ENCODE measurements around the gene DENND5B. TPM values are rescaled to one million over a fixed set of nuclear protein-coding genes. Genes with fewer than 3 reads are reported as not detected.

The DENND5B gene
- total RNA-seq, 4 donors from 2014 or later = 1.6 to 9.7 (median 5.8) TPM

- TF ChIP-seq POLR2A (IDR thresholded peaks at IDR 0.05) = no peak
- no peak for TF ChIP-seq POLR2AphosphoS5 (IDR thresholded peaks at IDR 0.05)
- TF ChIP-seq EP300 (IDR thresholded peaks at IDR 0.05) = no peak
- TF ChIP-seq CTCF (IDR thresholded peaks at IDR 0.05) = no peak
- Histone ChIP-seq H3K4me3 (no peak overlapping the region), H3K36me3 (no peaks in the 10 kb centered on the region), H3K9me3 (peaks cover 8% of the 10 kb centered on the region), H3K27ac (no peak overlapping the region), H3K4me1 (no peaks in the 10 kb centered on the region), H3K27me3 (no peaks in the 10 kb centered on the region)
- WGBS = 60% methylated on average over 3 of the region's 3 CpGs
- DNase-seq (ENCODE audit: low spot score in 2 of 2) = no peak
Measured at GRCh38 chr12:31603546-31604009, 12.6 kb upstream of the DENND5B start.

GRCh38 chr12:31600750-31601149 lies 9.8 kb upstream of the DENND5B start:
- 84% methylated on average over 4 of the region's 4 CpGs for whole genome bisulfite sequencing
- Histone ChIP-seq H3K27me3 (no peaks in the 10 kb centered on the region), H3K27ac (no peak overlapping the region), H3K4me3 (no peak overlapping the region), H3K4me1 (no peaks in the 10 kb centered on the region), H3K9me3 (no peaks in the 10 kb centered on the region), H3K36me3 (no peaks in the 10 kb centered on the region)
- TF ChIP-seq POLR2A (IDR thresholded peaks at IDR 0.05) = no peak
- TF ChIP-seq EP300 (IDR thresholded peaks at IDR 0.05) = no peak
- TF ChIP-seq CTCF (IDR thresholded peaks at IDR 0.05) = no peak
- TF ChIP-seq POLR2AphosphoS5 (IDR thresholded peaks at IDR 0.05) = no peak
- no peak for DNase-seq (ENCODE audit: low spot score in 2 of 2)

DNA sequence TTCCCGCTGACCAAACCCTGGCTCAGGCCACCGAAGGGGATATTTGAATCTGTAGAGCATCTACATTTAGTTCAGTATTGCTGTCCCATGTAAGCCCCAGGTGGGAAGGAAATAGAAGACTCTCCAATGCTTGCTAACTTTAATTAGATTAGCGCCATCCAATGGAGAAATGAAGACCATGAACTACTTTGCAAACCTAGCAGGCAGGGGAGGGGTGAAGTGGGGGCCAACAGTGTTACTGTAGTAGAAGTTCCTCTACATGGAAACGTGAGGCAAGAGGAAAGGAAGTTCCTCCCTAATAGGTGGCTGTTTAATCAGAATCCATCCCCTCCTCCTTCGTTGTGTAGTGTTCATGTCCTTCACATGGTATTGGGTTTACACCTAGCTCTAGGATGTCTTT lies 9.3 kb upstream of the DENND5B start:
- 82% methylated on average over 5 of the region's 5 CpGs for WGBS

DNA sequence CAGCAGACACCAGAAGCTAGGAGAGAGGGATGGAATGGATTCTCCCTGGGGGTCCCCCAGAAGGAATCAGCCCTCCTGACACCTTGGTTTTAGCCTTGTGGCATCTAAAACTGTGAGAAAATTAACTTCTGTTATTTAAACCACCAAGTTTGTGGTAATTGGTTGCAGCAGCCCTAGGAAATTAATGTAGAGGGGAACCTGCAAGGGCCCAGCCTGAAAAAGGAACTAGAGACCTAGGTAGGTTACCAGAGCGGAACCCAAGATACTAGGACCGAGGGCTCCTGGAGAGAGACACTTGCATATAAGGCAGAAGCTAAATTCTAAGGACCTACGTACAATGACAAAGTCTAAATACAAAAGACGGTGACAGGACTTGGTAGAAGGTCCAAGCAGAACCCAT lies 8.1 kb upstream of the DENND5B start:
- Histone ChIP-seq H3K27ac (no peak overlapping the region), H3K36me3 (no peaks in the 10 kb centered on the region), H3K4me3 (no peak overlapping the region), H3K9me3 (no peaks in the 10 kb centered on the region), H3K27me3 (no peaks in the 10 kb centered on the region), H3K4me1 (no peaks in the 10 kb centered on the region)
- DNase-seq (ENCODE audit: low spot score in 2 of 2) = no peak
- TF ChIP-seq EP300 (IDR thresholded peaks at IDR 0.05) = no peak
- TF ChIP-seq CTCF (IDR thresholded peaks at IDR 0.05) = no peak
- WGBS = 92% methylated on average over 4 of the region's 4 CpGs

More for the DNA sequence above, 9.3 kb upstream of the DENND5B start:
- no peaks in the 10 kb centered on the region for H3K27me3 ChIP-seq
- H3K9me3 ChIP-seq = no peaks in the 10 kb centered on the region
- no peak overlapping the region for H3K4me3 ChIP-seq
- no peak overlapping the region for H3K27ac ChIP-seq
- no peaks in the 10 kb centered on the region for H3K4me1 ChIP-seq
- no peak for TF ChIP-seq CTCF (IDR thresholded peaks at IDR 0.05)
- no peak for TF ChIP-seq EP300 (IDR thresholded peaks at IDR 0.05)
- TF ChIP-seq POLR2A (IDR thresholded peaks at IDR 0.05) = no peak
- no peak for TF ChIP-seq POLR2AphosphoS5 (IDR thresholded peaks at IDR 0.05)
- no peaks in the 10 kb centered on the region for H3K36me3 ChIP-seq
- no peak for DNase-seq (ENCODE audit: low spot score in 2 of 2)

- Histone ChIP-seq H3K27me3 (no peaks in the 10 kb centered on the region), H3K4me1 (no peaks in the 10 kb centered on the region), H3K9me3 (no peaks in the 10 kb centered on the region), H3K4me3 (no peak overlapping the region), H3K27ac (no peak overlapping the region), H3K36me3 (no peaks in the 10 kb centered on the region)
- WGBS = 72% methylated on average over 8 of the region's 8 CpGs
- TF ChIP-seq POLR2AphosphoS5 (IDR thresholded peaks at IDR 0.05) (no peak), CTCF (IDR thresholded peaks at IDR 0.05) (no peak), POLR2A (IDR thresholded peaks at IDR 0.05) (no peak), EP300 (IDR thresholded peaks at IDR 0.05) (no peak)
- DNase-seq (ENCODE audit: low spot score in 2 of 2) = no peak
Measured at GRCh38 chr12:31597066-31597465, 6.1 kb upstream of the DENND5B start.

All from suprapubic skin (tissue), 4 donors.